ENCODE measurements around the gene SLC25A47. TPM values are rescaled to one million over a fixed set of nuclear protein-coding genes. Genes with fewer than 3 reads are reported as not detected.

SLC25A47 gene
- total and polyA plus RNA-seq, 9 of the 15 experiments (the other 6 are each of a cell fraction or from before 2014, with no cell fraction given): 0.09 to 0.23 (median 0.22) TPM; not detected in 6

DNA sequence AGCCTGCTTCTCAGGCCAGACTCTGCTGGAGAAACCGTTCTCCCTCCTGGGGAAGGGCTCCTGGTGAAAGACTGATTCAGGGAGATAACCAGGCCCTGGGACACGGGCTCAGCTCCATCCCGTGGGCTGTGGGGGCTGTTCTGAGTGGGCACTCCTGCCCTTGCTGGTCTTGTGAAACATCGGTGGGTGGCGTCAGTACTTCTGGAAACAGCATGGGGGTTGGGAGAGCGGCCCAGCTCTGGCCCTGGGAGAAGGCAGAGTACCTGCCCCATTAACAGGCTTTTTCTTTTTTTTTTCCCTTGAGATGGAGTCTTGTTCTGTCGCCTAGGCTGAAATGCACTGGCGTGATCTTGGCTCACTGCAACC lies 786 bp downstream of the SLC25A47 start:
- CTCF ChIA-PET (ENCODE audit: low intra/inter-chr PET ratio): no interaction called here
- WGBS (ENCODE audit: insufficient coverage, low coverage, missing lambda C conversion rate): 23% methylated on average over 6 of the region's 8 CpGs
- FAIRE-seq: no peak

More for the DNA sequence above, 786 bp downstream of the SLC25A47 start:
- no peaks in the 10 kb centered on the region for H4K20me1 ChIP-seq (replicated peaks; ENCODE audit: control insufficient read depth, insufficient read depth, low read length)
- H2AFZ ChIP-seq (ENCODE audit: low read depth, low read length): no peak overlapping the region
- no peak overlapping the region for H3K4me2 ChIP-seq (ENCODE audit: insufficient read depth, low read length)
- no peaks in the 10 kb centered on the region for H3K79me2 ChIP-seq (ENCODE audit: control insufficient read depth, insufficient read depth, low read length)
- H3K9ac ChIP-seq (ENCODE audit: insufficient read depth in 1 of 2, low read depth in 2 of 2, low read length in 2 of 2): peak overlapping the region in 1 of 2 experiments; percentile 28; a peak in 1 of 4 replicates
- peaks cover 0 to 8% of the 10 kb centered on the region in 2 experiments; a peak in 2 of 5 replicates for H3K27me3 ChIP-seq (ENCODE audit: control insufficient read depth in 2 of 2, insufficient read depth in 2 of 2, low read length in 2 of 2)
- ATAC-seq (peak; percentile 12; the same call in 1 of the 3 replicates), DNase-seq (ENCODE audit: extremely low read depth in 1 of 4, low spot score in 3 of 4) (no peak)
- in situ Hi-C loops (cut with MboI) (no loop called here), intact Hi-C loops (cut with micrococcal nuclease) (no loop called here)
- no peak for TF ChIP-seq ZNF121 (CRISPR knock-in tag; conservative IDR thresholded peaks at IDR 0.05)
- TF ChIP-seq, protein P1, sequence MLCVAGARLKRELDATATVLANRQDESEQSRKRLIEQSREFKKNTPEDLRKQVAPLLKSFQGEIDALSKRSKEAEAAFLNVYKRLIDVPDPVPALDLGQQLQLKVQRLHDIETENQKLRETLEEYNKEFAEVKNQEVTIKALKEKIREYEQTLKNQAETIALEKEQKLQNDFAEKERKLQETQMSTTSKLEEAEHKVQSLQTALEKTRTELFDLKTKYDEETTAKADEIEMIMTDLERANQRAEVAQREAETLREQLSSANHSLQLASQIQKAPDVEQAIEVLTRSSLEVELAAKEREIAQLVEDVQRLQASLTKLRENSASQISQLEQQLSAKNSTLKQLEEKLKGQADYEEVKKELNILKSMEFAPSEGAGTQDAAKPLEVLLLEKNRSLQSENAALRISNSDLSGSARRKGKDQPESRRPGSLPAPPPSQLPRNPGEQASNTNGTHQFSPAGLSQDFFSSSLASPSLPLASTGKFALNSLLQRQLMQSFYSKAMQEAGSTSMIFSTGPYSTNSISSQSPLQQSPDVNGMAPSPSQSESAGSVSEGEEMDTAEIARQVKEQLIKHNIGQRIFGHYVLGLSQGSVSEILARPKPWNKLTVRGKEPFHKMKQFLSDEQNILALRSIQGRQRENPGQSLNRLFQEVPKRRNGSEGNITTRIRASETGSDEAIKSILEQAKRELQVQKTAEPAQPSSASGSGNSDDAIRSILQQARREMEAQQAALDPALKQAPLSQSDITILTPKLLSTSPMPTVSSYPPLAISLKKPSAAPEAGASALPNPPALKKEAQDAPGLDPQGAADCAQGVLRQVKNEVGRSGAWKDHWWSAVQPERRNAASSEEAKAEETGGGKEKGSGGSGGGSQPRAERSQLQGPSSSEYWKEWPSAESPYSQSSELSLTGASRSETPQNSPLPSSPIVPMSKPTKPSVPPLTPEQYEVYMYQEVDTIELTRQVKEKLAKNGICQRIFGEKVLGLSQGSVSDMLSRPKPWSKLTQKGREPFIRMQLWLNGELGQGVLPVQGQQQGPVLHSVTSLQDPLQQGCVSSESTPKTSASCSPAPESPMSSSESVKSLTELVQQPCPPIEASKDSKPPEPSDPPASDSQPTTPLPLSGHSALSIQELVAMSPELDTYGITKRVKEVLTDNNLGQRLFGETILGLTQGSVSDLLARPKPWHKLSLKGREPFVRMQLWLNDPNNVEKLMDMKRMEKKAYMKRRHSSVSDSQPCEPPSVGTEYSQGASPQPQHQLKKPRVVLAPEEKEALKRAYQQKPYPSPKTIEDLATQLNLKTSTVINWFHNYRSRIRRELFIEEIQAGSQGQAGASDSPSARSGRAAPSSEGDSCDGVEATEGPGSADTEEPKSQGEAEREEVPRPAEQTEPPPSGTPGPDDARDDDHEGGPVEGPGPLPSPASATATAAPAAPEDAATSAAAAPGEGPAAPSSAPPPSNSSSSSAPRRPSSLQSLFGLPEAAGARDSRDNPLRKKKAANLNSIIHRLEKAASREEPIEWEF (CRISPR knock-in tag; IDR thresholded peaks at IDR 0.05): no peak
- no peak for TF ChIP-seq CREBBP (IDR thresholded peaks at IDR 0.05; ENCODE audit: low read depth, low read length)
- TF ChIP-seq, protein P2, sequence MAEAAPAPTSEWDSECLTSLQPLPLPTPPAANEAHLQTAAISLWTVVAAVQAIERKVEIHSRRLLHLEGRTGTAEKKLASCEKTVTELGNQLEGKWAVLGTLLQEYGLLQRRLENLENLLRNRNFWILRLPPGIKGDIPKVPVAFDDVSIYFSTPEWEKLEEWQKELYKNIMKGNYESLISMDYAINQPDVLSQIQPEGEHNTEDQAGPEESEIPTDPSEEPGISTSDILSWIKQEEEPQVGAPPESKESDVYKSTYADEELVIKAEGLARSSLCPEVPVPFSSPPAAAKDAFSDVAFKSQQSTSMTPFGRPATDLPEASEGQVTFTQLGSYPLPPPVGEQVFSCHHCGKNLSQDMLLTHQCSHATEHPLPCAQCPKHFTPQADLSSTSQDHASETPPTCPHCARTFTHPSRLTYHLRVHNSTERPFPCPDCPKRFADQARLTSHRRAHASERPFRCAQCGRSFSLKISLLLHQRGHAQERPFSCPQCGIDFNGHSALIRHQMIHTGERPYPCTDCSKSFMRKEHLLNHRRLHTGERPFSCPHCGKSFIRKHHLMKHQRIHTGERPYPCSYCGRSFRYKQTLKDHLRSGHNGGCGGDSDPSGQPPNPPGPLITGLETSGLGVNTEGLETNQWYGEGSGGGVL (CRISPR knock-in tag; IDR thresholded peaks at IDR 0.05): no peak
- no peak for TF ChIP-seq POLR2AphosphoS2 (IDR thresholded peaks at IDR 0.05; ENCODE audit: low read length)
- TF ChIP-seq, protein P3, sequence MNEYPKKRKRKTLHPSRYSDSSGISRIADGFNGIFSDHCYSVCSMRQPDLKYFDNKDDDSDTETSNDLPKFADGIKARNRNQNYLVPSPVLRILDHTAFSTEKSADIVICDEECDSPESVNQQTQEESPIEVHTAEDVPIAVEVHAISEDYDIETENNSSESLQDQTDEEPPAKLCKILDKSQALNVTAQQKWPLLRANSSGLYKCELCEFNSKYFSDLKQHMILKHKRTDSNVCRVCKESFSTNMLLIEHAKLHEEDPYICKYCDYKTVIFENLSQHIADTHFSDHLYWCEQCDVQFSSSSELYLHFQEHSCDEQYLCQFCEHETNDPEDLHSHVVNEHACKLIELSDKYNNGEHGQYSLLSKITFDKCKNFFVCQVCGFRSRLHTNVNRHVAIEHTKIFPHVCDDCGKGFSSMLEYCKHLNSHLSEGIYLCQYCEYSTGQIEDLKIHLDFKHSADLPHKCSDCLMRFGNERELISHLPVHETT (CRISPR knock-in tag; conservative IDR thresholded peaks at IDR 0.05 in 1 of 2, IDR thresholded peaks at IDR 0.05 in 1 of 2): no peak
- no peak for TF ChIP-seq RBM22 (IDR thresholded peaks at IDR 0.05; ENCODE audit: low read depth, low read length, poor library complexity, severe bottlenecking)
- no peak for TF ChIP-seq TAF7 (tag; IDR thresholded peaks at IDR 0.05)
- TF ChIP-seq MBD2 (IDR thresholded peaks at IDR 0.05; ENCODE audit: borderline replicate concordance, low read depth): no peak
- TF ChIP-seq GTF2A2 (tag; IDR thresholded peaks at IDR 0.05): no peak
- peaks cover 0 to 32% of the 10 kb centered on the region in 2 experiments; a peak in 2 of 5 replicates for H3K4me1 ChIP-seq (replicated peaks in 1 of 2; ENCODE audit: control insufficient read depth in 2 of 2, insufficient read depth in 2 of 2, low read length in 2 of 2)
- POLR2A ChIA-PET: interaction anchor here (3.6 kb wide), 1 partner anchor 9 kb away, joined by 29 read pairs; no protein-coding TSS in a partner anchor
- no TSS peak for BruUV-seq (replicated peaks)
- H3K27ac ChIP-seq (ENCODE audit: extremely low read depth, low read depth, low read length): no peak overlapping the region
- no peaks in the 10 kb centered on the region for H3K36me3 ChIP-seq (ENCODE audit: control insufficient read depth, insufficient read depth, low read length)
- H3K9me1 ChIP-seq (ENCODE audit: control insufficient read depth, insufficient read depth, low read length): no peaks in the 10 kb centered on the region
- no peak overlapping the region for H3K4me3 ChIP-seq
- H3K9me3 ChIP-seq (replicated peaks; ENCODE audit: control insufficient read depth, insufficient read depth, low read depth, low read length): no peaks in the 10 kb centered on the region

All from K562 (cell line).